ENCODE results near the gene CALML6. TPM values are rescaled to one million over a fixed set of nuclear protein-coding genes. Genes with fewer than 3 reads are reported as not detected.

Gene CALML6
- total RNA-seq, 1 experiment from 2014 or later: 1.4 TPM

DNA sequence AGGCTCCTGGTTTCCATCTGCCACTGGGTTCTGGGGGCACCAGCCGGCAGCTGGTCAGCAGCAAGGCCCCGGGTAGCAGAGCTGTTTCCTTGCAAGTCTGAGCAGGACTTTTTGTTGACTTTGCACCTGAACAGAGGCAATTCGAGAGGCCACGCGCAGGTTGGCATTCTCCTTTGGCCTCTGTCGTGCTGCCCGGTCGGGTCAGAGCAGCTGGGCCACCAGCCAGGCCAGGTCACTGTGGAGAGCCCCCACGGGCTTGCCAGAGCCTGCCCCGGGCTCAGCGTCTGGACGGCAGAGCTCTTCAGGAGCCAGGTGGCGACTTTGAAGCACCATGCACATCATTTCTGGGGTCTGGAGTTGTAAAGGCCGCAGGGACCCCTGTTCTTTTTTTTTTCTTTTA, 32.4 kb downstream of the CALML6 start:
- no peak overlapping the region for H3K4me3 Mint-ChIP-seq (ENCODE audit: unreplicated experiment)
- no peaks in the 10 kb centered on the region for H3K36me3 ChIP-seq (ENCODE audit: control insufficient read depth, insufficient read depth, low read length)
- ChIA-PET POLR2A (no interaction called here), CTCF (interaction anchor here (0.7 kb wide), 2 partner anchors 97 to 99 kb away, joined by 3 to 4 read pairs; no protein-coding TSS in a partner anchor)
- no peak overlapping the region for H3K4me3 ChIP-seq (ENCODE audit: low read depth, low read length)
- no peak overlapping the region for H3K27ac Mint-ChIP-seq (ENCODE audit: unreplicated experiment)
- no peaks in the 10 kb centered on the region for H3K4me1 ChIP-seq
- TF ChIP-seq CTCF (IDR thresholded peaks at IDR 0.05; ENCODE audit: insufficient read depth in 1 of 2, low read depth in 1 of 2, low read length in 1 of 2, severe bottlenecking in 1 of 2, unreplicated experiment in 1 of 2): no peak
- H3K27me3 ChIP-seq (replicated peaks; ENCODE audit: control insufficient read depth, insufficient read depth, low read length): no peaks in the 10 kb centered on the region
- no TSS peak for BruUV-seq (replicated peaks)
- H3K36me3 Mint-ChIP-seq (ENCODE audit: insufficient read depth, unreplicated experiment): no peaks in the 10 kb centered on the region
- H3K27me3 Mint-ChIP-seq (ENCODE audit: insufficient read depth, unreplicated experiment): peaks cover 6% of the 10 kb centered on the region
- H3K9me3 ChIP-seq: no peaks in the 10 kb centered on the region
- intact Hi-C loops (cut with micrococcal nuclease; ENCODE audit: unreplicated experiment): no loop called here
- no peaks in the 10 kb centered on the region for H3K4me1 Mint-ChIP-seq (ENCODE audit: low read depth, unreplicated experiment)
- no peaks in the 10 kb centered on the region for H3K9me3 Mint-ChIP-seq (ENCODE audit: unreplicated experiment)
- no peak for DNase-seq

GRCh38 chr1:1948783-1949182, 33.7 kb downstream of the CALML6 start:
- intact Hi-C loops (cut with micrococcal nuclease; ENCODE audit: unreplicated experiment): no loop called here
- POLR2A ChIA-PET: no interaction called here
- no TSS peak for BruUV-seq (replicated peaks)
- CTCF ChIA-PET: no interaction called here
- no peak overlapping the region for H3K4me3 Mint-ChIP-seq (ENCODE audit: unreplicated experiment)
- no peak for DNase-seq
- no peak overlapping the region for H3K27ac Mint-ChIP-seq (ENCODE audit: unreplicated experiment)
- H3K27me3 Mint-ChIP-seq (ENCODE audit: insufficient read depth, unreplicated experiment): peaks cover 6% of the 10 kb centered on the region
- Histone ChIP-seq H3K4me1 (no peaks in the 10 kb centered on the region), H3K4me3 (ENCODE audit: low read depth, low read length) (no peak overlapping the region), H3K9me3 (no peaks in the 10 kb centered on the region), H3K36me3 (ENCODE audit: control insufficient read depth, insufficient read depth, low read length) (no peaks in the 10 kb centered on the region), H3K27me3 (replicated peaks; ENCODE audit: control insufficient read depth, insufficient read depth, low read length) (no peaks in the 10 kb centered on the region)
- H3K36me3 Mint-ChIP-seq (ENCODE audit: insufficient read depth, unreplicated experiment): no peaks in the 10 kb centered on the region
- TF ChIP-seq CTCF (IDR thresholded peaks at IDR 0.05; ENCODE audit: insufficient read depth in 1 of 2, low read depth in 1 of 2, low read length in 1 of 2, severe bottlenecking in 1 of 2, unreplicated experiment in 1 of 2): no peak
- no peaks in the 10 kb centered on the region for H3K4me1 Mint-ChIP-seq (ENCODE audit: low read depth, unreplicated experiment)
- no peaks in the 10 kb centered on the region for H3K9me3 Mint-ChIP-seq (ENCODE audit: unreplicated experiment)

DNA sequence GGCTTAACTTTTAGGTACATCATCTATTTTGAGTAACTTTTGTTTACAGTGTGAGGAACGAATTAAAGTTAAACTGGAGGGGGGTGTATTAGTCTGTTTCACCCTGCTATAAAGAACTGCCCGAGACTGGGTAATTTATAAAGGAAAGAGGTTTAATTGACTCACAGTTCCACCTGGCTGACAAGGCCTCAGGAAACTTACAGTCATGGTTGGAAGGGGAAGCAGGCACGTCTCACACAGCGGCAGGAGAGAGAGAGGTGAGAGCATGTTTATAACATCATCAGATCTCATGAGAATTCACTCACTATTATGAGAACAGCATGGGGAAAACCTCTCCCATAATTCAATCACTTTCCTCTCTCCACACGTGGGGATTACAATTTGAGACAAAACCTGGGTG, 35.9 kb downstream of the CALML6 start:
- Mint-ChIP-seq H3K36me3 (ENCODE audit: insufficient read depth, unreplicated experiment) (no peaks in the 10 kb centered on the region), H3K27ac (ENCODE audit: unreplicated experiment) (no peak overlapping the region), H3K9me3 (ENCODE audit: unreplicated experiment) (no peaks in the 10 kb centered on the region), H3K4me3 (ENCODE audit: unreplicated experiment) (no peak overlapping the region), H3K4me1 (ENCODE audit: low read depth, unreplicated experiment) (no peaks in the 10 kb centered on the region), H3K27me3 (ENCODE audit: insufficient read depth, unreplicated experiment) (peaks cover 6% of the 10 kb centered on the region)
- Histone ChIP-seq H3K9me3 (no peaks in the 10 kb centered on the region), H3K4me1 (no peaks in the 10 kb centered on the region), H3K27me3 (replicated peaks; ENCODE audit: control insufficient read depth, insufficient read depth, low read length) (no peaks in the 10 kb centered on the region), H3K36me3 (ENCODE audit: control insufficient read depth, insufficient read depth, low read length) (no peaks in the 10 kb centered on the region), H3K4me3 (ENCODE audit: low read depth, low read length) (no peak overlapping the region)
- TF ChIP-seq CTCF (IDR thresholded peaks at IDR 0.05; ENCODE audit: insufficient read depth in 1 of 2, low read depth in 1 of 2, low read length in 1 of 2, severe bottlenecking in 1 of 2, unreplicated experiment in 1 of 2): no peak
- intact Hi-C loops (cut with micrococcal nuclease; ENCODE audit: unreplicated experiment): no loop called here
- CTCF ChIA-PET: no interaction called here
- POLR2A ChIA-PET: no interaction called here
- no peak for DNase-seq
- BruUV-seq (replicated peaks): no TSS peak
